ENCODE results near the gene ASPHD2.

- TF ChIP-seq CTCF (IDR thresholded peaks at IDR 0.05) (no peak), POLR2A (IDR thresholded peaks at IDR 0.05) (no peak)
Measured at GRCh38 chr22:26395926-26396325, 33.1 kb upstream of the ASPHD2 start.
